ENCODE data around the gene NSRP1. TPM values are rescaled to one million over a fixed set of nuclear protein-coding genes. Genes with fewer than 3 reads are reported as not detected.

The NSRP1 gene
- total and polyA plus RNA-seq, 2 of the 8 experiments (the other 6 are each of a cell fraction or from before 2014, with no cell fraction given) = 6.1 to 22.4 TPM

GRCh38 chr17:30103921-30104320 lies 12.7 kb upstream of the NSRP1 start:
- FAIRE-seq = no peak
- TF ChIP-seq GABPA (IDR thresholded peaks at IDR 0.05; ENCODE audit: borderline replicate concordance, insufficient read depth, low read length) (no peak), SIRT6 (IDR thresholded peaks at IDR 0.05; ENCODE audit: low read length) (no peak), SP1 (IDR thresholded peaks at IDR 0.05; ENCODE audit: low read depth, low read length) (no peak), KDM4A (IDR thresholded peaks at IDR 0.05; ENCODE audit: low read depth, low read length, severe bottlenecking) (no peak), SIN3A (conservative IDR thresholded peaks at IDR 0.05 in 1 of 2, IDR thresholded peaks at IDR 0.05 in 1 of 2; ENCODE audit: low read depth in 1 of 2, low read length in 2 of 2) (no peak), JUN (IDR thresholded peaks at IDR 0.05; ENCODE audit: low read depth, low read length) (no peak)

More at GRCh38 chr17:30103921-30104320, 12.7 kb upstream of the NSRP1 start:
- DNase-seq (ENCODE audit: low read depth in 1 of 2, low spot score in 2 of 2) = no peak
- Histone ChIP-seq H4K5ac (ENCODE audit: insufficient read length, low read depth, low read length) (no peak overlapping the region), H3K23ac (ENCODE audit: insufficient read length) (no peak overlapping the region), H2BK12ac (ENCODE audit: low read depth, low read length) (no peak overlapping the region), H2BK120ac (replicated peaks; ENCODE audit: low read depth, low read length) (no peak overlapping the region), H3K18ac (ENCODE audit: extremely low read depth, low read length) (no peak overlapping the region), H3K56ac (replicated peaks; ENCODE audit: insufficient read length, low read depth, low read length) (no peak overlapping the region), H2BK15ac (ENCODE audit: low read length) (no peak overlapping the region), H3K27ac (ENCODE audit: low read depth, low read length) (no peak overlapping the region), H3K9ac (replicated peaks in 1 of 4; ENCODE audit: extremely low read depth in 1 of 4, low read depth in 3 of 4, low read length in 3 of 4) (no peak overlapping the region), H3K4me3 (ENCODE audit: extremely low read depth in 1 of 4, insufficient read depth in 2 of 4, low read depth in 3 of 4, low read length in 4 of 4) (no peak overlapping the region), H3K9me3 (ENCODE audit: insufficient read depth in 2 of 2, low read depth in 1 of 2, low read length in 1 of 2) (no peaks in the 10 kb centered on the region), H4K91ac (replicated peaks; ENCODE audit: insufficient read length, low read length) (no peak overlapping the region), H3K23me2 (ENCODE audit: low read depth, low read length) (no peaks in the 10 kb centered on the region), H2AK5ac (ENCODE audit: low read depth, low read length) (no peak overlapping the region), H3K27me3 (replicated peaks in 1 of 4; ENCODE audit: control insufficient read depth in 3 of 4, extremely low read depth in 1 of 4, insufficient read depth in 3 of 4, low read length in 3 of 4) (no peaks in the 10 kb centered on the region), H3K14ac (ENCODE audit: insufficient read length) (no peak overlapping the region), H3K4ac (replicated peaks; ENCODE audit: insufficient read length, low read depth, low read length) (no peak overlapping the region), H2BK20ac (ENCODE audit: low read length) (no peak overlapping the region), H2BK5ac (ENCODE audit: low read depth, low read length) (no peak overlapping the region), H2AFZ (ENCODE audit: low read length) (no peak overlapping the region), H3K79me2 (ENCODE audit: control insufficient read depth in 1 of 2, insufficient read depth in 2 of 2, low read length in 2 of 2) (no peaks in the 10 kb centered on the region), H4K8ac (ENCODE audit: extremely low read depth, insufficient read depth, low read length) (no peak overlapping the region), H3K36me3 (ENCODE audit: control insufficient read depth in 2 of 4, insufficient read depth in 4 of 4, low read length in 3 of 4) (no peaks in the 10 kb centered on the region), H3K79me1 (ENCODE audit: low read depth, low read length) (no peaks in the 10 kb centered on the region), H4K20me1 (replicated peaks in 1 of 2; ENCODE audit: control insufficient read depth in 1 of 2, insufficient read depth in 2 of 2, low read length in 2 of 2) (no peaks in the 10 kb centered on the region), H3K4me1 (replicated peaks in 1 of 4; ENCODE audit: control insufficient read depth in 3 of 4, insufficient read depth in 4 of 4, low read length in 3 of 4) (no peaks in the 10 kb centered on the region), H3K4me2 (ENCODE audit: insufficient read depth in 1 of 2, low read depth in 2 of 2, low read length in 2 of 2) (no peak overlapping the region; a peak in 1 of 4 replicates)
- ChIA-PET CTCF (ENCODE audit: partially characterized antibody) (interaction anchor here (0.9 to 4.0 kb wide), 25 partner anchors 9 to 282 kb away, joined by 3 to 67 read pairs (median 5); partner anchors contain the start of gene SLC6A4), POLR2A (ENCODE audit: partially characterized antibody) (interaction anchor here (1.2 to 1.9 kb wide), 6 partner anchors 8 to 233 kb away, joined by 3 to 8 read pairs (median 4); partner anchors contain the start of gene NSRP1)
- WGBS, 2 experiments (ENCODE audit: extremely low coverage in 1 of 2, insufficient coverage in 1 of 2, insufficient read length in 1 of 2, insufficient replicate concordance in 2 of 2, low coverage in 1 of 2, low lambda C conversion rate in 2 of 2, missing lambda C conversion rate in 1 of 2) = 100% methylated on average over 1 of the region's 1 CpG; no CpG with 5 or more reads in 1 of the 2 experiments
